HL-60 (cell line): Measurements from ENCODE around the gene IKZF3.

Experiments
- DNase-seq, 2 experiments: peaks; one replicate each; pipeline ENCODE4 v3.0.0-alpha.2; 2010 to 2020; ENCODE audit warnings: low read depth in 1 of 2, low spot score in 1 of 2
- H3K27ac ChIP-seq: fragments of 250-450 bp; sonication (Bioruptor Pico); replicated peaks from 2 replicates; pipeline ENCODE4 v1.5.1; 2020; ENCODE audit warnings: mild to moderate bottlenecking, moderate library complexity
- H3K27me3 ChIP-seq: fragments of 250-450 bp; sonication (Bioruptor Pico); 2 replicates; pipeline ENCODE4 v1.5.1; 2021; ENCODE audit warnings: mild to moderate bottlenecking, moderate library complexity; ENCODE audit not compliant: insufficient read depth, poor library complexity, severe bottlenecking
- H3K4me3 ChIP-seq: replicated peaks from 2 replicates; pipeline ENCODE4 v1.5.1; 2011; ENCODE audit warnings: mild to moderate bottlenecking, control low read depth, low read length; ENCODE audit not compliant: insufficient read depth
- CTCF ChIP-seq: IDR thresholded peaks from one replicate; pipeline ENCODE4 v1.5.1; 2011; ENCODE audit warnings: low read length, control low read depth, inconsistent platforms; ENCODE audit not compliant: insufficient read depth
- GABPA ChIP-seq: IDR thresholded peaks from 2 replicates; pipeline ENCODE4 v1.6.1; 2012; ENCODE audit warnings: low read depth
- POLR2AphosphoS5 ChIP-seq: IDR thresholded peaks from 2 replicates; pipeline ENCODE4 v1.6.1; 2012; ENCODE audit warnings: low read depth
- SPI1 ChIP-seq: IDR thresholded peaks from 2 replicates; pipeline ENCODE4 v1.6.1; 2012; ENCODE audit warnings: low read depth, mild to moderate bottlenecking, borderline replicate concordance
- TF ChIP-seq, protein P1 (sequence below): IDR thresholded peaks from 2 replicates; pipeline ENCODE4 v1.6.1; 2012; ENCODE audit warnings: low read depth; ENCODE audit not compliant: insufficient replicate concordance

The IKZF3 gene

DNA sequence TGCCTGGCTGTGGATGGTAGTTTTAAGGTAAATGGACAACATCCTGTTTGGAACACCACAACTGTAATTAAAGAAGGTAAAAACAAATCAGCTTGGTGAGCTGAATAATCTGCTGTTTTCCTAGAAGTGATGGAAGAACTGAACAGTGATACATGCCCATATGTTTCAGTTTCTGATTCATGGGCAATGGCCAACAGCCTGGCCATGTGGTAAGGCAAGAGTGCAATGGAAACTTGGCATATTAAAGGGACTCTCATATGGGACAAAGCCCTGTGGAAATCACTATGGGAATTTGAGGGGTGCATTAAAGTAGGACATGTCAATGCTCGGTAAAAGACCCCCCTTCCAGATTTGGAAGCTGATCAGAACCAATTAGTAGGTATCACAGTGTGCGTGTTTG is 37.8 kb downstream of the IKZF3 start:
- TF ChIP-seq SPI1 (no peak), POLR2AphosphoS5 (no peak), CTCF (no peak), GABPA (no peak)
- TF ChIP-seq, protein P1, sequence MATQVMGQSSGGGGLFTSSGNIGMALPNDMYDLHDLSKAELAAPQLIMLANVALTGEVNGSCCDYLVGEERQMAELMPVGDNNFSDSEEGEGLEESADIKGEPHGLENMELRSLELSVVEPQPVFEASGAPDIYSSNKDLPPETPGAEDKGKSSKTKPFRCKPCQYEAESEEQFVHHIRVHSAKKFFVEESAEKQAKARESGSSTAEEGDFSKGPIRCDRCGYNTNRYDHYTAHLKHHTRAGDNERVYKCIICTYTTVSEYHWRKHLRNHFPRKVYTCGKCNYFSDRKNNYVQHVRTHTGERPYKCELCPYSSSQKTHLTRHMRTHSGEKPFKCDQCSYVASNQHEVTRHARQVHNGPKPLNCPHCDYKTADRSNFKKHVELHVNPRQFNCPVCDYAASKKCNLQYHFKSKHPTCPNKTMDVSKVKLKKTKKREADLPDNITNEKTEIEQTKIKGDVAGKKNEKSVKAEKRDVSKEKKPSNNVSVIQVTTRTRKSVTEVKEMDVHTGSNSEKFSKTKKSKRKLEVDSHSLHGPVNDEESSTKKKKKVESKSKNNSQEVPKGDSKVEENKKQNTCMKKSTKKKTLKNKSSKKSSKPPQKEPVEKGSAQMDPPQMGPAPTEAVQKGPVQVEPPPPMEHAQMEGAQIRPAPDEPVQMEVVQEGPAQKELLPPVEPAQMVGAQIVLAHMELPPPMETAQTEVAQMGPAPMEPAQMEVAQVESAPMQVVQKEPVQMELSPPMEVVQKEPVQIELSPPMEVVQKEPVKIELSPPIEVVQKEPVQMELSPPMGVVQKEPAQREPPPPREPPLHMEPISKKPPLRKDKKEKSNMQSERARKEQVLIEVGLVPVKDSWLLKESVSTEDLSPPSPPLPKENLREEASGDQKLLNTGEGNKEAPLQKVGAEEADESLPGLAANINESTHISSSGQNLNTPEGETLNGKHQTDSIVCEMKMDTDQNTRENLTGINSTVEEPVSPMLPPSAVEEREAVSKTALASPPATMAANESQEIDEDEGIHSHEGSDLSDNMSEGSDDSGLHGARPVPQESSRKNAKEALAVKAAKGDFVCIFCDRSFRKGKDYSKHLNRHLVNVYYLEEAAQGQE: no peak
- DNase-seq: no peak

DNA sequence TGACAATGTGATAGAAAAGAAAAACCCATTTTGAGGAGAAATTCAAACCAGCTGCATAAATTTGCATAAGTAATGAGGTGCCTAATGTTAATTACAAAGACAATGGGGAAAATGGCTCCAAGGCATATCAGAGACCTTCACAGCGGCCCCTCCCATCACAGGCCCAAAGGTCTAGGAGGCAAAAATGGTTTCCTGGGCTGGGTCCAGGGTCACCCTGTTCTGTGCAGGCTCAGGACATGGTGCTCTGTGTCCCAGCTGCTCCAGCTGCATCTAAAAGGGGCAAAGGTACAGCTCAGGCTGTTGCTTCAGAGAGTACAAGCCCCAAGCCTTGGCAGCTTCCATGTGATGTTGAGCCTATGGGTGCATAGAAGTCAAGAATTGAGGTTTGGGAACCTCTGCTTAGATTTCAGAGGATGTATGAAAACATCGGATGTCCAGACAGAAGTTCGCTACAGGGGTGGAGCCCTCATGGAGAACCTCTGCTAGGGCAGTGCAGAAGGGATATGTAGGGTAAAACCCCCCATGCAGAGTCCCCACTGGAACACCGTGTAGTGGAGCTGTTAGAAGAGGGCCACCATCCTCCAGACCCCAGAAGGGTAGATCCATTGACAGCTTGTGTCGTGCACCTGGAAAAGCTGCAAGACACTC is 40.6 kb downstream of the IKZF3 start:
- H3K27me3 ChIP-seq: no peaks in the 10 kb centered on the region
- TF ChIP-seq SPI1 (no peak), POLR2AphosphoS5 (no peak), GABPA (no peak), CTCF (no peak)
- TF ChIP-seq, protein P1: no peak
- no peak for DNase-seq
- H3K27ac ChIP-seq: no peak overlapping the region
- H3K4me3 ChIP-seq: no peak overlapping the region

More for the DNA sequence above, 37.8 kb downstream of the IKZF3 start:
- Histone ChIP-seq H3K4me3 (no peak overlapping the region), H3K27me3 (no peaks in the 10 kb centered on the region), H3K27ac (no peak overlapping the region)

GRCh38 chr17:39822051-39822451 is 42.1 kb downstream of the IKZF3 start:
- TF ChIP-seq POLR2AphosphoS5 (no peak), SPI1 (peak; percentile 93)
- Histone ChIP-seq H3K27ac (no peak overlapping the region), H3K27me3 (no peaks in the 10 kb centered on the region), H3K4me3 (no peak overlapping the region)
- DNase-seq: peak in 1 of 2 experiments; percentile 46

GRCh38 chr17:39820987-39821386 is 43.1 kb downstream of the IKZF3 start:
- no peak overlapping the region for H3K27ac ChIP-seq

More at GRCh38 chr17:39820987-39821386, 43.1 kb downstream of the IKZF3 start:
- H3K4me3 ChIP-seq: no peak overlapping the region
- no peaks in the 10 kb centered on the region for H3K27me3 ChIP-seq
- DNase-seq: no peak
- TF ChIP-seq SPI1 (no peak), CTCF (no peak), GABPA (no peak), POLR2AphosphoS5 (no peak)
- TF ChIP-seq, protein P1: no peak
